Measurements from ENCODE around the gene PKD1L1.

- TF ChIP-seq, protein P1, sequence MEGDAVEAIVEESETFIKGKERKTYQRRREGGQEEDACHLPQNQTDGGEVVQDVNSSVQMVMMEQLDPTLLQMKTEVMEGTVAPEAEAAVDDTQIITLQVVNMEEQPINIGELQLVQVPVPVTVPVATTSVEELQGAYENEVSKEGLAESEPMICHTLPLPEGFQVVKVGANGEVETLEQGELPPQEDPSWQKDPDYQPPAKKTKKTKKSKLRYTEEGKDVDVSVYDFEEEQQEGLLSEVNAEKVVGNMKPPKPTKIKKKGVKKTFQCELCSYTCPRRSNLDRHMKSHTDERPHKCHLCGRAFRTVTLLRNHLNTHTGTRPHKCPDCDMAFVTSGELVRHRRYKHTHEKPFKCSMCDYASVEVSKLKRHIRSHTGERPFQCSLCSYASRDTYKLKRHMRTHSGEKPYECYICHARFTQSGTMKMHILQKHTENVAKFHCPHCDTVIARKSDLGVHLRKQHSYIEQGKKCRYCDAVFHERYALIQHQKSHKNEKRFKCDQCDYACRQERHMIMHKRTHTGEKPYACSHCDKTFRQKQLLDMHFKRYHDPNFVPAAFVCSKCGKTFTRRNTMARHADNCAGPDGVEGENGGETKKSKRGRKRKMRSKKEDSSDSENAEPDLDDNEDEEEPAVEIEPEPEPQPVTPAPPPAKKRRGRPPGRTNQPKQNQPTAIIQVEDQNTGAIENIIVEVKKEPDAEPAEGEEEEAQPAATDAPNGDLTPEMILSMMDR (IDR thresholded peaks at IDR 0.05), result no peak
- no peak for TF ChIP-seq POLR2A (IDR thresholded peaks at IDR 0.05)
Measured at GRCh38 chr7:47786557-47787248, 161.6 kb downstream of the PKD1L1 start.
